Fibroblast of upper back skin (primary cell): ENCODE measurements around the gene TNS4.
A peak's percentile ranks its signal among the peaks of the same experiment; 100 is the strongest.

Experiments
- DNase-seq: peaks from one replicate; pipeline ENCODE4 v3.0.0-alpha.2; 2013

TNS4 gene

GRCh38 chr17:40515011-40515410, 13.6 kb upstream of the TNS4 start:
- DNase-seq = no peak

GRCh38 chr17:40514013-40514875, 12.8 kb upstream of the TNS4 start:
- no peak for DNase-seq

DNA sequence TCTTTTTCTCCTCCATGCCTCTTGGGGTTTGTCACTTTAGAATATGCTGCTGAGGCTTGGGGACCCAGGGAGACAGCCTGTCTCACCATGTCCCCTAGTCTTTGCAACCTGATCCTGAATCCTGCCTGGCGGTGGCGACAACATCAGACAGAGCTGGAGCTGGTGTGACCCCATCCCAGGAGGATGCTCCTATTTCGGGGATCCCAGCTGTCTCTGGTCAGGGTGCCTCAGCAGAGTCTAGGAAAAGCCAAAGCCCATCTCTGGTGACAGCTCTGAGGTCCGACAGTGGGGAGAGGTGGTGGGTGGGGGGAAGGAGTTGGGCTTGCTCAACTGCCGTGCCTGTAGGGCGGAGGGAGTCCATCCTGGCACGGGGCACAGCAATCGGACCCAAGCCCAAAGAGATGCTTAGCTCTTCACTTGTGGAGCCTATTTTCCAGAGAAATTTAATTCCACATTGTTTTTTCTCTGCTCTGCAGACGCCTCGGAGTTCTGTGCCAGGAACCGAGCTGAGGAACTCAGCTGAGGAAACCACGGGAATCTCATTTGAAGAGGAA, 10.3 kb upstream of the TNS4 start:
- no peak for DNase-seq

DNA sequence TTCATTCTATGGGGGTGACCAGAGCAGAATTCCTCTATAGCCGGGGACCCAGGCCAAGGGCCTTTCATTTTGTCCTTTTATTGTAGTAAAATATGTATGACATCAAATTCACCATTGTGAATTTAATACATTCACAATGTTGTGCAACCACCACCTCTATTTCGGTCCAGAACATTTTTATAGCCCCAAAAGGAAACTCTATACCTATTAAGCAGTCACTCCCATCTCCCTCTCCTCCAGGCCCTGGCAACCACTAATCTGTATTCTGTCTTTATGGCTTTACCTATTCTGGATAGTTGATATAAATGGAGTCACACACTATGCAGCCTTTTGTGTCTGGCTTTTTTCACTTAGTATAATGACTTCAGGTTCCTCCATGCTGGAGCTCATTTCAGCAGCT, 9.7 kb upstream of the TNS4 start:
- DNase-seq = peak; percentile 34

GRCh38 chr17:40510328-40510648, 8.9 kb upstream of the TNS4 start:
- DNase-seq = peak; percentile 69

GRCh38 chr17:40509626-40510327, 8.4 kb upstream of the TNS4 start:
- no peak for DNase-seq

DNA sequence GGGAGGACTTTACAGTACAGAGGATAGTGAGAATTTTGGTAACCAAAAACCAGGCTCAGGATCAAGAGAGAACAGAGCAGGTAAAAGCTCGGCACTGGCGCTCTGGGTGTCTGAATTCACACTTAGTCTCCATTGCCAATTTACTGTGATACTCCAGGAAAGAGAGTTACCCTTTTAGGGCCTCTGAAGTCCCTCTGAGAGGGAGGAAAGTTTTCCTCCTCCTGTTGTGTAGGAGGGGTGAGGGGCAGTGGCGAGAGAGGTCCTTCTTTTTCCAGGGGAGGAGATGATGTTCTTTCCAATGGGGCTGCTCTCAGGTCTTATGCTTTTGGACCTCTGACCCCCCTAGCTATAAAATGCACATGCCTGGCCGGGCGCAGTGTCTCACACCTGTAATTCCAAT, 5.4 kb upstream of the TNS4 start:
- no peak for DNase-seq

- DNase-seq = no peak
Observed at GRCh38 chr17:40503154-40503553, 1.7 kb upstream of the TNS4 start.

DNA sequence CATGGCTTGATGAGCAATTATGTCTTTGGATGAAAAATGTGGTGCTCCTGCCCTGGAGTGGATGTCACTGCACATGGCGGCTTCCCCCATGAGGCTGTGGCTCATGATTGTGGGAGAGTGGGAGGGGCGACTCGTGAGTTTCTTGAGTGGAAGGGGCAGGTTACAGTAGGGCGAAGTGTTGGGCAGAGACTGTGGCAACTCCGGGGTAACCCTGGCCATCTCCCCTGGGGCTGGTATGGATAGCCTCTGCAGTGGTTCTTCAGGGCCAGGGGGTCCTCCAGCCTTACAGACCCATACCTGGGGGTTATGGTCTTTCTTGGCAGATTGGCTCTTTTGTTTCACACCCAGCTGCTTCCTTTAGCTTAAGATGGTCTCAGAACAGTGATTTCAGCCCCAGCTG, 1.3 kb upstream of the TNS4 start:
- no peak for DNase-seq

GRCh38 chr17:40500709-40501108, 714 bp downstream of the TNS4 start:
- no peak for DNase-seq

- DNase-seq = no peak
Observed at GRCh38 chr17:40500190-40500589, 1.2 kb downstream of the TNS4 start.

DNA sequence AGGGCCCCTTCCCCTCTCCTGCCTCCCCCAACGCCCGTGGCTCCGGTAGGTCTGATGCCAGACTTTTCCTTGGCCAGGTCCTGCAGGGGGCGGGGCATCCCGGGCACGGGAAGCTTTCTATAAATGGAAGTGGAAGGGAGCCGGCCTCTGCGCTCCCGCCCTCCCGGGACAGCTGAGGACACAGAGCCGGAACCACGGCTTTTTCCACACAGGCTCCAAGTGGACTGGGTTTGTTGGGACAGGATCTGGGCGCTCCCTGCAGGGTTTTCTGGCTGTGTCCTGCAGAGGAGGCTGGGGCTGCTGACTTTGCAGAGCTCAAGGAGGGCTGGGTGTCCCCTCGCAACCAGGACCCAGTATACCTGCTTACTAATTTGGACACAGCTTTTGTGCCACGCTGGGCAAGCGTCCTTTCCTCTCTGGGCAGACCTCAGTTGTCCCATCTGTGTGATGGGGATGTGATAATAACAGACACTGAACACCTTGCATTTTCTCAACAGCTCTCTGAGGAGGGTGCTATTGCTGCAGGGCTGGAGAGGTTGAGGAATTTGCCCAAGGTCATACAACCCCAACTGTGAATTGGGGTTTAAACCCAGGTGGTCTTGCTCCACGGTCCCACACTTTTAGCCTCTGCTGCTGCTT, 1.8 kb downstream of the TNS4 start:
- DNase-seq = peak; percentile 62

DNA sequence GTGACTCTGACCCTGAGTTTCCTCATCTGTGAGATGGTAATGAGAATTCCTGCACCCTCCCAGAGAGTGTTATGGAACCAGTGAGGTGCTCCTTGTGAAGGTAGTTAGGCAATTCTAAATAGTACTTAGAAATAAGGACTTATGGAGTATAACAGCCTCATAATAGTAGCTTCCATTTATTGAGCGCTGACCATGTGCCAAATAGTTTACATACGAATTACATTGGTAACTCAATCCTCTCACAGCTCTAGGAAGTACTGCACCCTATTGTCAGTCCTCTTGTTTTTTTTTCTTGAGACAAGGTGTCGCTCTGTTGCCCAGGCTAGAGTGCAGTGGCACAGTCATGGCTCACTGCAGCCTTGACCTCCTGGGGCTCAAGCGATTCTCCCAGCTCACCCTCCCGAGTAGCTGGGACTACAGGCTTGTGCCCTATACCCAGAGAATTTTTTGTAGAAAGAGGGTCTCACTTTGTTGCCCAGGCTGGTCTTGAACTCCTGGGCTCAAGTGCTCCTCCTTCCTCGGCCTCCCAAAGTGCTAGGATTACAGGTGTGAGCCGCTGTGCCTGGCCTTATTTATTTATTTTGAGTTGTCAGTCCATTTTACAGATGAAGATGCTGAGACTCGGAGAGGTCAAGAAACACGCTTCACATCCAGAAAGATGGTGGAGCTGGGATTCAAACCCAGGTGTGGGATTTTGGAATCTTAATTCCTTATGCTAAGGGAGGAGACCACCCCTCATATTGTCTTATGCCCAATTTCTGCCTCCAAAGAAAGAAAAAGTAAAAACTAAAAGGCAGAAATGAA, 2.9 kb downstream of the TNS4 start:
- no peak for DNase-seq

GRCh38 chr17:40497695-40498094, 3.7 kb downstream of the TNS4 start:
- DNase-seq = no peak

DNA sequence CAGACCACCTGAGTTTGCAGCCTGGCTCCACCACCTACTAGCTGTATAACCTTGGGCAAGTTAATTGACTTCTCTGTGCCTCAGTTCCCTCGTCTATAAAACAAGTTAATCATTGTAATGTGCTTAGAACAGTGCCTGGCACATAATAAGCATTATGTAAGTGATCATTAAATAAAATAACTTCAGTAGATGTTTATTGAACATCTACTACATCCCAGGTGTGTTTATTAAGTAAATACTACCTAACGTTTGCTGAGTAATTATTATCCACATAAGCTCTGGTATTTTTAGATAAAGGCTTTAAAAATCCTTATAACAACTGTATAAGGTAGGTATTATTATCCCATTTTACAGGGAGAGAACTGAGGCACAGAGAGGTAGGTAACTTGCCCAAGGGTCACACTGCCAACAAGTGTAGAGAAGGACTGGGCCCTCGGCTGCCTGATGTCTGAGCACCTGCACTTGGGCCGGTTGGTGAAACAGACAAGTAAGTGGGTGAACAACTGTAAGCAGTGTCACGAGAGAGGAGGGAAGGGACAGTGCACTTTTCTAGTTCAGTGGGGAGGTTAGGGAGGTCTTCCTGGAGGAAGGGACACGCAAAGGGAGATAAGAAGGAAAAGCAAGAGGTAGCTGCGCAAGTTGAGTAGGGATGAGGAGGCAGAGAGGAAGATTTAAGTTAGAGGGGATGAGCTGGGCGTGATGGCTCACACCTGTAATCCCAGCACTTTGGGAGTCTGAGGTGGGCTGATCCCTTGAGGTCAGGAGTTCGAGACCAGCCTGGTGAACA, 4.6 kb downstream of the TNS4 start:
- DNase-seq = no peak

- DNase-seq = no peak
Observed at GRCh38 chr17:40496170-40496569, 5.3 kb downstream of the TNS4 start.

DNA sequence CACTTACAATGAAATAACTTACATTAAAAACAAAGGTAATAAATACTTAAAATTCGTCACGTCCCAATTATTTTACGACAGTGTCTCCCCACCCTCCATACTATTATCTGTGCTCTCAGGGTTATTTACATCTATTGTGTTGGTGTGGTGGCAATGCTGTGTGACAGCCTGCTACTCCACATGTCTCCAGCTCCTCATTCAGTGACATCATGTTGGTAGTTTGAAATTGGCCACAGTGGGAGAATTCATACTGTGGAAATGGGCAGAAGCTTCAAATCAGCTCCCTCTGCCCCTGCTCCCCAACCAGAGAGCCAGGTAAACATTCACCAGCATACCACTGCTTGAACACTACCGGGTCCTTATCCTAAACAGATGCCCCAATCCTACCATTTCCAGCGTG, 6.3 kb downstream of the TNS4 start:
- no peak for DNase-seq

GRCh38 chr17:40493697-40494096, 7.7 kb downstream of the TNS4 start:
- DNase-seq = no peak

- no peak for DNase-seq
Observed at GRCh38 chr17:40491486-40491885, 9.9 kb downstream of the TNS4 start.

GRCh38 chr17:40490982-40491381, 10.4 kb downstream of the TNS4 start:
- DNase-seq = no peak

DNA sequence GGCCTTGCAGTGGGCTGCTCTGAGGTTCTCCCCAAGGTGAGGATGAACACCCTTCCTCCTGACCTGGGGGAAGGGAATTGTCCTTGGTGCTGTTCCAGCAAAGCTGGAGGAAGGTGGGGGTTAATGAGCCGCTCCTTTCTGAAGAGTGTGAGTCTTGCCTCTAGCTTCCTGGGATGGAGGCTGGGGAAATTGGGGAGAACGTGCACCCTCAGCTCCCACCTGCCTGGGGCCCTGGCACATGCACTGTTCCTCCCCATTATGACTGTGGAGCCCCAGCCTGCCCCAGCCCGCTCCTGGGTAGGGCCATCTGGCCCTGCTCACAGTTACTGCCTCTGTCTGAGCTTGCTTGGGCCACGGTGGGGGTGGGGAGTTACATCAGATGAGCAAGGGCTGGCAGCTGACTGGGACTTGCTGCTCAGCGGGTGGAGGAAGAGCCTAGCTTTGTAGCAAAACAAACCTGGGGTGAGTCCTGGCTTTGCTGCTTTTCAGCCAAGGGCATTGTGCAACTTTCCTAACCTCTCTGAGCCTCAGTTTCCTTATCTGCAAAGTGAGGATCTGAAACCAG, 11.1 kb downstream of the TNS4 start:
- peak; percentile 81 for DNase-seq
